OCI-LY7 (cell line): ENCODE data around the gene TOX3. TPM values are rescaled to one million over a fixed set of nuclear protein-coding genes. Genes with fewer than 3 reads are reported as not detected.

Experiments
- BruUV-seq: library from RNA; stranded (reverse); fragments of 400-500 nt; replicated peaks from 2 replicates; lab custom pipeline; 2021; lab: Mats Ljungman, UMichigan
- CTCF ChIA-PET: fragments of 300-600 bp; sonication (Branson Sonifier 250); formaldehyde crosslinking; loops from one replicate; lab custom pipeline; 2022; ENCODE audit warnings: antibody characterized with exemption; ENCODE audit not compliant: unreplicated experiment; lab: Charles Lee
- POLR2A ChIA-PET: fragments of 300-600 bp; sonication (Branson Sonifier 250); formaldehyde crosslinking; loops from one replicate; lab custom pipeline; 2022; ENCODE audit warnings: antibody characterized with exemption; lab: Charles Lee
- DNase-seq: peaks from one replicate; pipeline ENCODE4 v3.0.0-alpha.2; 2015; ENCODE audit warnings: low spot score
- H2AFZ ChIP-seq: fragments of 200-600 bp; sonication (generic), shearing (Covaris generic); 2 replicates; pipeline ENCODE4 v1.6.1; 2014; ENCODE audit warnings: mild to moderate bottlenecking, antibody characterized with exemption, low read length, moderate library complexity
- H3K27ac ChIP-seq: fragments of 200-600 bp; sonication (generic); 2 replicates; pipeline ENCODE4 v1.5.1; 2014; ENCODE audit warnings: mixed run types, low read depth, mild to moderate bottlenecking, moderate library complexity, low read length, inconsistent platforms; ENCODE audit not compliant: poor library complexity, severe bottlenecking
- H3K36me3 ChIP-seq: fragments of 200-600 bp; sonication (generic); 2 replicates; pipeline ENCODE4 v1.6.1; 2014; ENCODE audit warnings: mild to moderate bottlenecking, antibody characterized with exemption, low read length, moderate library complexity, mixed read lengths; ENCODE audit not compliant: insufficient read depth
- H3K4me1 ChIP-seq: fragments of 200-600 bp; sonication (generic); 2 replicates; pipeline ENCODE4 v1.5.1; 2014; ENCODE audit warnings: mild to moderate bottlenecking, low read length; ENCODE audit not compliant: insufficient read depth, poor library complexity, severe bottlenecking
- H3K4me2 ChIP-seq: fragments of 200-600 bp; sonication (generic); 2 replicates; pipeline ENCODE4 v1.6.1; 2014; ENCODE audit warnings: mild to moderate bottlenecking, low read length
- H3K4me3 ChIP-seq: fragments of 200-600 bp; sonication (generic); 2 replicates; pipeline ENCODE4 v1.5.1; 2014; ENCODE audit warnings: mild to moderate bottlenecking, low read depth, low read length; ENCODE audit not compliant: poor library complexity, severe bottlenecking
- H3K79me2 ChIP-seq: fragments of 200-600 bp; sonication (generic); 2 replicates; pipeline ENCODE4 v1.6.1; 2016; ENCODE audit warnings: low read depth, mild to moderate bottlenecking, low read length, moderate library complexity, mixed read lengths; ENCODE audit not compliant: insufficient read depth
- H3K9me2 ChIP-seq: fragments of 200-600 bp; sonication (generic); 2 replicates; pipeline ENCODE4 v1.6.1; 2016; ENCODE audit warnings: mild to moderate bottlenecking, low read length, mixed read lengths; ENCODE audit not compliant: insufficient read depth
- H3K9me3 ChIP-seq: fragments of 200-600 bp; sonication (generic); 2 replicates; pipeline ENCODE4 v1.6.1; 2014; ENCODE audit warnings: mild to moderate bottlenecking, mixed run types, low read length, mixed read lengths
- H4K20me1 ChIP-seq: fragments of 200-600 bp; sonication (generic); 2 replicates; pipeline ENCODE4 v1.6.1; 2014; ENCODE audit warnings: mild to moderate bottlenecking, antibody characterized with exemption, low read length, moderate library complexity, mixed read lengths; ENCODE audit not compliant: insufficient read depth
- EZH2phosphoT487 ChIP-seq: fragments of 200-600 bp; sonication (generic); IDR thresholded peaks from 2 replicates; pipeline ENCODE4 v1.6.1; 2018; ENCODE audit warnings: low read depth, borderline replicate concordance, mild to moderate bottlenecking, mixed run types, antibody characterized with exemption, low read length, moderate library complexity, mixed read lengths
- intact Hi-C: fragments of 100-400 bp; cut with micrococcal nuclease; formaldehyde crosslinking; loops from one replicate; pipeline ENCODE4 v1.10.0; 2022; ENCODE audit not compliant: unreplicated experiment
- total RNA-seq, 2 experiments: library from RNA; depleted of rRNA in 1 of 2; stranded (reverse); fragments of >200 nt in 1 of 2; shearing (Covaris generic) in 1 of 2; gene quantifications; 2 replicates each; pipeline ENCODE4 v1.2.3, GENCODE V29; 2014 to 2022
- TF ChIP-seq, protein P1 (sequence below): fragments of 200-600 bp; sonication (generic); conservative IDR thresholded peaks from 2 replicates; pipeline ENCODE4 v1.5.1; 2014; ENCODE audit warnings: mild to moderate bottlenecking, antibody characterized with exemption, low read length, moderate library complexity, mixed read lengths

The TOX3 gene
- total RNA-seq, 2 experiments from 2014 or later = not detected

DNA sequence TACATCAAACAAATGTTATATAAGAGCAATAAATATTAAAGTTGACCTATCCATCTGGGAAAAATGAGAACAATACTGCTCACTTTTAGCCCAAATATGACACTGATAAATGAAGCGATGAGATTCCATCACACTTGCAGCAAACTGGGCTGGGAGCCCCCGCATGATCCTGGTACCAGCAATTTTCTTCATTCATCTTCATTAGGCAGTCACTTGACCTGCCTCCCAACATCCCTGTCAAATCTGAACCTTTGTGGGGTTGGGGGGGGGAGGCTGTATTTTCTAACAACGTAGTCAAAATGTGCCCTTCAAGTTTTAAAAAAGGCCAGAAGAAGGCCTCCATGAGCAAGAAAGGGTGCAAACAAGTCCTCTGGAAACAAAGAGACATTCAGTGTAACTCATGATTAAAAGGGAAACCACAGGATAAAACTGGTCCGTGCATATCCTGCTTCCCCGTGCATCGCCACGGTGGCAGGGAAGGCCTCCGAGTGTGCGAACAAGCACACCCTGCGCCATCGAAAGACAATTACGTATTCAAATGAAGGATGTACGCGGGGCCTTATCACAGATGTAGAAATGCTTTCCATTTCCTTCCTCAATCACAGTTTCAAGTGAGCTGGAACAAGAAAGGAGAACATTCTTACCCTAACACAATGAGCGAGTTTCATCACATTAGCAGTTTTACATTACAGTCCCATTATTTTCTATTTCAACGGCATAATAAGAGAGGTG, 48.4 kb downstream of the TOX3 start:
- TF ChIP-seq, protein P1, sequence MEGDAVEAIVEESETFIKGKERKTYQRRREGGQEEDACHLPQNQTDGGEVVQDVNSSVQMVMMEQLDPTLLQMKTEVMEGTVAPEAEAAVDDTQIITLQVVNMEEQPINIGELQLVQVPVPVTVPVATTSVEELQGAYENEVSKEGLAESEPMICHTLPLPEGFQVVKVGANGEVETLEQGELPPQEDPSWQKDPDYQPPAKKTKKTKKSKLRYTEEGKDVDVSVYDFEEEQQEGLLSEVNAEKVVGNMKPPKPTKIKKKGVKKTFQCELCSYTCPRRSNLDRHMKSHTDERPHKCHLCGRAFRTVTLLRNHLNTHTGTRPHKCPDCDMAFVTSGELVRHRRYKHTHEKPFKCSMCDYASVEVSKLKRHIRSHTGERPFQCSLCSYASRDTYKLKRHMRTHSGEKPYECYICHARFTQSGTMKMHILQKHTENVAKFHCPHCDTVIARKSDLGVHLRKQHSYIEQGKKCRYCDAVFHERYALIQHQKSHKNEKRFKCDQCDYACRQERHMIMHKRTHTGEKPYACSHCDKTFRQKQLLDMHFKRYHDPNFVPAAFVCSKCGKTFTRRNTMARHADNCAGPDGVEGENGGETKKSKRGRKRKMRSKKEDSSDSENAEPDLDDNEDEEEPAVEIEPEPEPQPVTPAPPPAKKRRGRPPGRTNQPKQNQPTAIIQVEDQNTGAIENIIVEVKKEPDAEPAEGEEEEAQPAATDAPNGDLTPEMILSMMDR = no peak
- TF ChIP-seq EZH2phosphoT487 = no peak
- no peak overlapping the region for H3K27ac ChIP-seq
- no TSS peak for BruUV-seq
- no peak for DNase-seq
- no peaks in the 10 kb centered on the region for H3K4me1 ChIP-seq
- no peaks in the 10 kb centered on the region for H3K9me3 ChIP-seq
- no peaks in the 10 kb centered on the region for H3K36me3 ChIP-seq
- no peak overlapping the region for H3K4me3 ChIP-seq
- CTCF ChIA-PET = no interaction called here
- no peak overlapping the region for H3K4me2 ChIP-seq
- no peaks in the 10 kb centered on the region for H3K9me2 ChIP-seq
- no peak overlapping the region for H2AFZ ChIP-seq
- H3K79me2 ChIP-seq = no peaks in the 10 kb centered on the region
- intact Hi-C loops = no loop called here
- no peaks in the 10 kb centered on the region for H4K20me1 ChIP-seq
- POLR2A ChIA-PET = no interaction called here

DNA sequence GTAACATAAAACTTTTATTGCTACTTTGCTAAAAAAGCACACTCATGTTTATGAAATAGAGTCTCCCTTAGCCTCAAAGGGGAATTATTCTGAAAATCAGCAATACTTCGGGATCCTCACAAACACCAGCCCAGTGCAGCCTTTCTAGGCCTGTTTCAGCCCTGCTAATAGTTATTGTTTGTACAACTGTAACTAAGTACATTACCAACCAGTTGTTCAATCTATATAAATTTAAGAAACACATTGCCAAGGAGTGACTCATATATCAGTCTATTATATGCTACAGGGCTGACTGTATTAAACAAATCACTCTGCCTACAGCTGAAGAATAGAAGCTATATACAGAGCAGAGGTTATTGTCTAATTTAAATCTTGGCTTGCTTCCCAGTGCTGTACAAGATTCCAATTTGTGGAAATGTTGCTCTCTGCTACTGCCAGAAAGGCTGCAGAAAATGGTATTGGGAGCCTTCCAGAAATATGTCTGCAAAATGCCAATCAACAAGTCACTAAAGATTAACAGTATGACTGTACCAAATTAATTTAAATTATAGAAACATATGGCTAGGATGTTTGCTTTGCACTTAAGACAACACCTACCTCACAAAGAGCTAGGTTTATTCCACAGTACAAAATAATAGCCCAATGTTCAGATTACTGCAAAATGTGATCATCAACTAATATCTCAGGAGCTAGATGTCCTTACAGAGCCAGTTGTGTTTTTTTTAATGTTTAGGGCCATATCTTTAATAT, 49.7 kb downstream of the TOX3 start:
- H3K4me1 ChIP-seq = no peaks in the 10 kb centered on the region
- intact Hi-C loops = no loop called here
- no peak overlapping the region for H3K27ac ChIP-seq
- TF ChIP-seq, protein P1 = no peak
- TF ChIP-seq EZH2phosphoT487 = no peak
- H3K4me3 ChIP-seq = no peak overlapping the region
- H2AFZ ChIP-seq = no peak overlapping the region
- DNase-seq = no peak
- BruUV-seq = no TSS peak
- H3K36me3 ChIP-seq = no peaks in the 10 kb centered on the region
- H3K79me2 ChIP-seq = no peaks in the 10 kb centered on the region
- ChIA-PET CTCF (no interaction called here), POLR2A (interaction anchor here (1.1 kb wide), 1 partner anchor 28 kb away, joined by 3 read pairs; no protein-coding TSS in a partner anchor)
- H3K4me2 ChIP-seq = no peak overlapping the region
- no peaks in the 10 kb centered on the region for H3K9me2 ChIP-seq
- no peaks in the 10 kb centered on the region for H4K20me1 ChIP-seq
- no peaks in the 10 kb centered on the region for H3K9me3 ChIP-seq
